DMS114 treated with DMSO at 0.1 percent for 48 hours (cell line): ENCODE measurements around the gene POU6F2.
"Not testable (repeated sequence)": the region's sequence is repeated elsewhere in the genome, so short reads cannot be mapped to it uniquely, and the experiment has no call there.

Experiments
- DNase-seq: peaks from one replicate; lab custom pipeline; 2025; ENCODE audit not compliant: unreplicated experiment; lab: John Stamatoyannopoulos, UW

Gene POU6F2

GRCh38 chr7:39341083-39341482 is 363.4 kb downstream of the POU6F2 start:
- no peak for DNase-seq

GRCh38 chr7:39342763-39343162 is 365.1 kb downstream of the POU6F2 start:
- DNase-seq: no peak

DNA sequence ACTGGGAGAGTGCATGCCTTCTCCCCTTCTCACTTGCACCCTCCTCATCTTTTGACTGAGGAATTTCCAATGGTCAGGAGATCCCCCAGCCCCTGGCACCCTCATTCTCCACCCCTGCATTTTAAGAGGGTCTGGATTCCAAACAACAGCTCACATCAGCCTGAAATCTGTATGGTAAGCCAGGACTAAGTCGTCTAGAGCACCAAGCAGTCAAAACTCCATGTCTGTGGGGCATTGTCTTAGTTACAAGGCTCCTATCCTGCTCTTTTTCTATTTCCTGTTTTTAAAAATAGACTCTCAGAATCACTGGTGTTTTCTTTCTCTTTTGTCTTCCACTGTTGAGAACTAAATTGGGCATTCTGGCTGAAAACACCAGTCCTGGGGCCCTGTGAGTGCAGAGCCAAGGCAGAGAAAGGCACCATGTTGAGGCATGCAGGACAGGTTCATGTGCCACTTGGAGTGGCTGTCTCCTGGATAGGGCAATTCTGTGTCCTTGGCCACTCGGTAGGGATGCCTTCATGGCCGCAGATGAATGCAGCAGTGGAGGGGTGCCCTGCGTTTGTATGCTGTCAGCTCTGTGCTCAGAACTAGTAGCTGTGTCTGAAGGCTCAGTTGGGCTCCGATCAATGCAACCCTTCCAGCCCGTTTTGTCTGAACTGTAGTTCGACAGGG is 371.9 kb downstream of the POU6F2 start:
- DNase-seq: no peak

GRCh38 chr7:39353615-39354376 is 376.1 kb downstream of the POU6F2 start:
- no peak for DNase-seq

DNA sequence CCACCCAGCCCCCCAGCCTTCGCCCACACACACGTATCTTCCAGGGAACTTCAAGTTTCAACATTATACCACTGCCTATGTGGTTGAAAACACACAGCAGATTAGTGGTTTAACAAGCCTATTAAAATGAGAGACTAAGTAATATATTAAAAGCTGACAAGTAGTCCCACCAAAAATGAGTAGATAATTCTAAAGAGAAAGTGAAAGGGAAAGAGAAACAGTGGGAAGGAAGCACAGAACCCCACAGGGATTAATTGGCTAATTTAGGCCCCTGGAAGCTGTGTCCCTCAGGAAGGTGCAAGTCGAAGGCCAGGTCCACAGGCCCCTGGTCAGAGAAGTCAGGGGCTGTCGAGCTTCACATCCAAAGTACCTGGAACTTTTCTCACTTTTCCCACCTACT is 378.0 kb downstream of the POU6F2 start:
- no peak for DNase-seq

- no peak for DNase-seq
Observed at GRCh38 chr7:39356172-39356925, 378.6 kb downstream of the POU6F2 start.

DNA sequence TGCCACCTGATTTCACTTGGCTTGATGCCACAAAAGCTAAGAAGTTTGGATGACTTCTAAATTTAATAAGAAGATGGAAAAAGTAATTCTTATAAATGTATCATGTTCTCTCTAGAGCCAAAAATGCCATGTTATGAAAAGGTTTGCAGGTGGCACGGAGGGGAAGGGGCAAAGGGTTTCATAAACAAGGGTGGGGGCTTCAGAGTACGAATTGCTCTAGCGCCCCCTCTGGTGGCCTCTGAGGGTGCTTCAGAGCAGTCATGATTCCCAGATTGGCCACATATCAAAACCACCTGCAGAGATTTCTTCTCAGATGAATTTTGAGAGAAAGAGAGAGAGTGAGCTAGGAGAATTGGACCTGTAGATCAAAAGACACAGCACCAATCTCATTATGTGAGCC is 379.9 kb downstream of the POU6F2 start:
- no peak for DNase-seq

DNA sequence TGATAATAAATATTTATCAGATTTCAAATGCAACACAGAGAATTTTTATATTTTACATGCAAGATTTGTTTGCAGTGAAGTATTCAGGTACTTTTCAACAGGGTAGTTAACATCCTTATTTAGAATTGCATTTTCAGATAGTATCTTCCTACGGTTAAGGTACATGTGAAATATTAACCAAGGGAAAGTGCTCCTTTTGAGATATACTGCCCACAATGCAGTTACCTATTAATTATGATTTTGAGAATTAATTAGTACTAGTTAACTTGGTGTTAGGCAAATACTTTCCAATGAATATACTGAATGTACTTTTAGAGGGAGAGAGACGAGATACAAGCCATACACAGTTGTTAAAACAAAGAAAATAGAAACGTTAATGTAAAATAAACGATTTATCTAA is 382.3 kb downstream of the POU6F2 start:
- DNase-seq: no peak

DNA sequence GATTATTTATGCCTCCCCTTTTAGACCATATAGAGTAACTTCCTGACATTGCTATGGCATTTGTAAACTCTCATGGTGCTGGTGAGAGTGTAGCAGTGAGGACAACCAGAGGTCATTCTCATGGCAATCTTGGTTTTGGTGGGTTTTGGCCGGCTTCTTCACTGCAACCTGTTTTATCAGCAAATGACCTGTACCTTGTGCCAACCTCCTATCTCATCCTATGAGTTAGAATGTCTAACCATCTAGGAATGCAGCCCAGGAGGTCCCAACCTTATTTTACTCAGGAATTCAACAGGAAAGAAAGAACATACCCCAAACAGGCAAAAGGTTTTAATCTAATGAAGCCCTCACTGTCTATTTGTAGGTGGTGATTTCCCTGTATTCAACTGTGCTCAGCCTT is 383.1 kb downstream of the POU6F2 start:
- DNase-seq: no peak

GRCh38 chr7:39365751-39366295 is 388.1 kb downstream of the POU6F2 start:
- DNase-seq: no peak

DNA sequence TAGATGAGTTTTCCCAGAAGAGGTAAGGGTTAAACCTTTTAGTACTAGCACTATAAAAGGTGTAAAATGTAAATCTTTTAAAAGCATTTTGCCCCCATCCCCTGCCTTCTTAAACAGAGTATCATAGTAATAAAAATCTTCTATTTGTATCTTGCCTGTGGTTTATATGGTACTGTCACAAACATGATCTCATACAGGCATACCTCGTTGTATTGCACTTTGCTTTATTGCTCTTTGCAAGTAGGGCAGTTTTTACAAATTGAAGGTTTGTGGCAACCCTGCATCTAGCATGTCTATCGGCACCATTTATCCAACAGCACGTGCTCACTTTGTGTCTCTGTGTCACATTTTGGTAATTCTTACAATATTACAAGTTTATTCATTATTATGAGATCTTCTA is 389.7 kb downstream of the POU6F2 start:
- no peak for DNase-seq

DNA sequence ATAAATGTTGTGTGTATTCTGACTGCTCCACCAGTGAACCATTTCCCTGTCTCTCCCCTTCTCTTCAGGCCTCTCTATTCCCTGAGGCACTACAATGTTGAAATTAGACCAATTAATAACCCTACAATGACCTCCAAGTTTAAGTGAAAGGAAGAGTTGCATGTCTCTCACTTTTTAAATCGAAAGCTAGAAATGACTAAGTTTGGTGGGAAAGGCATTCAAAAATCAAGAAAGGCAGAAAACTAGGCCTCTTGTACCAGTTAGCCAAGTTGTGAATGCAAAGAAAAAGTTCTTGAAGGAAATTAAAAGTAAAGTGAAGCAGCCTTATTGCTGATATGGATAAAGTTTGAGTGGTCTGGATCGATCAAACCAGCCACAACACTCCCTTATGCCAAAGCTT is 390.2 kb downstream of the POU6F2 start:
- DNase-seq: no peak

- no peak for DNase-seq
Observed at GRCh38 chr7:39372383-39372782, 394.7 kb downstream of the POU6F2 start.

DNA sequence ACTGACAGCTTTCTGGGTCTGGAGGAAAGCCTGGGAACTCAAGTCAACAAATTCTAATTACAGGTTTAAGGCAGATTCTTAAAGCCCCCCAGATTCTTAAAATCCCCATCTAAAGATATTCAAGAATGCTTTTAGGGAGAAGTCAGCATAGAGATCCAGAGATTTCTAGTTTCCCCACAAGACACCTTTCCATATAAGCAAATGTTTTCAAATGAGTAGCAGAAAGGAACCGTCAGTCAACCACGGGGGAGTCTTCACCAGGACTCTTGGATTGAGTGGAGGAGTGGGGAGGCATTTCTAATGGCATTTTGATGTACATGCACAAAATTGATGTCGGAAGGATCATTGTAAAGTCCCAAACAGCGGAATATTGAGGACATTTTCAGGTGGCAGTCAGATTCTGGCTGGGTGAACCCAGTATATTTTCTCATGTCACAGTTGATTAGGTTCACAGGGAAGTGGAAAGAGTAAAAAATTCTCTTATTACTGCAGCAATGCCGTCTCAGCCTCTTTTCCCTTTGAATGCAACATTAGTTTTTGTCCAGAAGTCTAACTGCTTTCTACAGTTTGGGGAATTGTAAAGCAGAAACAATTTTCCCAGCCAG is 396.8 kb downstream of the POU6F2 start:
- no peak for DNase-seq

DNA sequence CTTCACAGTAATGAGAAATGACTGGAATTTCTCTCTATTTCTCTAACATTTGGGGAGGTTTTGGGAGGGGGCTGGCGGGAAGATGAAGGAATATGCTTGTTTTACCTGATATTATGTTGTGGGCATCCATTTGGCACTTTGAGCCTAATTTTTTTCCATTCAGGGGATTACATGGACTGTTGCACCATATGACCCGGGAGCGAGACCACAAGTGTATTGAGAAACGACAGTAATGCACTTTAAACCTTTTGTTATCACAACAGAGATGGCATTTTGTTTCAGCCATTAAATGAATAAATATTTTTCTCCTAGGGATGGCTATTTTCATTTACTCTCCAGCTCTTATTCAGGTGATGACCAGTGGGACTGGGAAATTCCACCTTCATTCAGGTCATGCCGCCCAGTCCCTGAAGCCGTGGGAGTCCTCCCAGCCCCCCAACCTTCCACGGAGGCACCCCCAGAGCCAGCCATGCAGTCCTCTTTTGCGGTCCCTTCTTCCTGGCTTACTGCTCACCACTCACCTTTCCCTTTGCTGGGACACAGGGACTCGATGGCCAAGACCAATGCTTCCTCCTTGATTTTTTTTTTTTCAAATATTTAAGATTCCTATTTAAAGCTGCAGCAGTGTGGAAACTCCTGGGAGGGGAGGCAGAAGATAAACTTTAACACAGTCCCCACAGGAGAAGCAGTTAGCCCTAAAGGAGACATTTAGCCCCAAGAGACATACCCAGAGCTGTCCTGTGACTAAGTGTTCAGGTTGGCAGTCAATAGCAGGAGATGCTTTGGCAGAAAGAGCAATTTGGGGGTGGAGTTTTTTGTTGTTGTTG is 397.6 kb downstream of the POU6F2 start:
- no peak for DNase-seq

DNA sequence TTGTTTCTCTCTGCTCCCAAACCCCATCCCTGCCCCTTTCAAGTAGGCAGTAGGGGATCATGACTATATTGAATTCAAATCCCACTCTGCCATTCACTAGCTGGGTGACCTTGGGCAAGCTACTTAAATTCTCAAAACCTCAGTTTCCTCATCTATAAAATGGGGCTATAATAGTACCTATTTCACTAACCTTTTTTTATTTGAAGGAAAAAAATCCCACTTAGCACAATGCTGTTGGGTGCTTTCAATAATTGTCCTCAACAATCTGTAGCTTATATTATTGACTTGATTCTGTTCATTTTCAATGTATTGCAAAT is 398.1 kb downstream of the POU6F2 start:
- DNase-seq: no peak

DNA sequence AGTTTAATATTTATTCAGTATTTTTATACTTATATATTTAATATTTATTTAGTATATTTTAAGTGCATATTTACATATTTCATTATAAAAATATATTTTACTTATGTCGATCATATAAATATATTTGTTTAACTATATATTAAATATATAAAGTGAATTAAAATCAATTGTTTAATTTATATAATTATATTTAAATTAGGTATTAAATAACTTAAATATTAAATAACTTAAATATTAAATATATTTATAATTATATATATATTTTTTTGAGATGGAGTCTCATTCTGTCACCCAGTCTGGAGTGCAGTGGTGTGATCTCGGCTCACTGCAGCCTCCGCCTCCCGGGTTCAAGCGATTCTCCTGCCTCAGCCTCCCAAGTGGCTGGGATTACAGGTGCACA is 399.2 kb downstream of the POU6F2 start:
- DNase-seq: not testable (repeated sequence)

DNA sequence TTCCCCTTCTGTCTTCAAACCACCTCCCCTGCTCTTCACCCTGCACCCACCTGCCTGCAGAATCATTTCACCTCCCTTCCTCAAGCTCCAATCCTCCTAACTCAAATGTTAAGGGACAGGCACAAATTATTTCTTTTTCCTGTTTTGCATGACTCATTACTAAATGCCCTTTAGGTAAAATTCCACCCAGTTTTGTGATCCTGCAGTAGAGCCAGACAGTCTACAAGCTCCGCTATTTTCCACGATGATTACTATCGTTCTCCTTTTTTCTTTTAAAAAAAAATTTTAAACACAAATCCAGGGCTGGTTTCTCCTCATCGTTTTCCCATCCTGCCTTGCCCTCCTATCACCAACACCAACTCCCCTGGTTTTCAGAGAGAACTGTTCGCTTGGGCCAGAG is 401.7 kb downstream of the POU6F2 start:
- DNase-seq: no peak

GRCh38 chr7:39383136-39383535 is 405.4 kb downstream of the POU6F2 start:
- DNase-seq: no peak

DNA sequence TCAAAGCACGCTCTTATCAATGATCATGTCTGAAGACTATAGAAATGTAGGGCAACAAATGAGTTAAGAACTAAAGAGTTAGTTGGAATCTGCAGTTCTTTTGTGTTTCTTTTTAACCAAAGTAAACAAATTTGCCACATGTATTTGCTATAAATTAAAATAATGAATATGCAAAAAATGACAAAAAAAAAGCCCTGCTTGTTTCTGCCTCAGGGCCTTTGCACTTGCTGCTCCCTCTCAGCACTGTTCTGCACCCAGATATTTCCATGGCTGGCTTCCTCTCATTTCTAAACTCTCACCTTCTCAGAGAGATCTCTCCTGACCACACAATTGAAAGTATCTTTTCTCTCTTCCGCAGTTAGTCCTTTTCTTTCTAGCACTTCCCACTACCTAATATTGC is 406.7 kb downstream of the POU6F2 start:
- no peak for DNase-seq

GRCh38 chr7:39386718-39387117 is 409.0 kb downstream of the POU6F2 start:
- no peak for DNase-seq
